Natural killer cell treated with Interleukin-12 subunit alpha and Interleukin-12 subunit beta and Interleukin-15 and Interleukin-18, amount 100 ng/mL, for 72 hours (primary cell): ENCODE measurements around the gene CADM1. TPM values are rescaled to one million over a fixed set of nuclear protein-coding genes. Genes with fewer than 3 reads are reported as not detected.

ENCODE experiments used
- ATAC-seq, 2 donors: fragments of 150-1000 bp; cut with Tn5 transposase in 1 of 2; sonication (Bioruptor Pico), chemical (Tn5 transposase) in 1 of 2; 2 replicates each; pipeline ENCODE4 v1.10.0; 2021
- DNase-seq: peaks from one replicate; pipeline ENCODE4 v3.0.0; 2022; ENCODE audit warnings: low spot score
- H3K27ac Mint-ChIP-seq, 2 donors: 1 replicate in 1 of 2; 2 replicates in 1 of 2; pipeline ENCODE4 v1.8.0; 2022; ENCODE audit warnings: mixed read lengths in 2 of 2, mild to moderate bottlenecking in 1 of 2, moderate library complexity in 1 of 2
- H3K27me3 Mint-ChIP-seq, 2 donors: 1 replicate in 1 of 2; 2 replicates in 1 of 2; pipeline ENCODE4 v1.8.0; 2022; ENCODE audit warnings: mixed read lengths in 2 of 2
- H3K36me3 Mint-ChIP-seq: one replicate; pipeline ENCODE4 v1.8.0; 2022; ENCODE audit warnings: mixed read lengths
- H3K4me1 Mint-ChIP-seq, 2 donors: 1 replicate in 1 of 2; 2 replicates in 1 of 2; pipeline ENCODE4 v1.8.0; 2022; ENCODE audit warnings: low read depth in 2 of 2, mixed read lengths in 2 of 2, mild to moderate bottlenecking in 1 of 2
- H3K4me3 Mint-ChIP-seq: one replicate; pipeline ENCODE4 v1.8.0; 2022; ENCODE audit warnings: mixed read lengths
- H3K9me3 Mint-ChIP-seq: 2 replicates; pipeline ENCODE4 v1.8.0; 2022; ENCODE audit warnings: mixed read lengths
- total RNA-seq, 2 donors: library from RNA; stranded (reverse); gene quantifications; one replicate each; pipeline ENCODE4 v1.2.3, GENCODE V29; 2022

The CADM1 gene
- total RNA-seq, 2 donors from 2014 or later, result 0.50 to 1.0 TPM

GRCh38 chr11:115352805-115353485 is 151.3 kb downstream of the CADM1 start:
- no peak overlapping the region for H3K27ac Mint-ChIP-seq
- DNase-seq, result no peak
- H3K4me3 Mint-ChIP-seq, result no peak overlapping the region
- no peak for ATAC-seq
- no peaks in the 10 kb centered on the region for H3K4me1 Mint-ChIP-seq
- H3K27me3 Mint-ChIP-seq, result peaks cover 16 to 35% of the 10 kb centered on the region in 2 donors
- no peaks in the 10 kb centered on the region for H3K9me3 Mint-ChIP-seq
- H3K36me3 Mint-ChIP-seq, result no peaks in the 10 kb centered on the region

- Mint-ChIP-seq H3K27me3 (peaks cover 13 to 33% of the 10 kb centered on the region in 2 donors), H3K36me3 (no peaks in the 10 kb centered on the region), H3K9me3 (no peaks in the 10 kb centered on the region), H3K27ac (no peak overlapping the region), H3K4me1 (no peaks in the 10 kb centered on the region), H3K4me3 (no peak overlapping the region)
- ATAC-seq, result no peak
- no peak for DNase-seq
Measured at GRCh38 chr11:115349335-115350017, 154.7 kb downstream of the CADM1 start.

- no peaks in the 10 kb centered on the region for H3K9me3 Mint-ChIP-seq
- no peaks in the 10 kb centered on the region for H3K36me3 Mint-ChIP-seq
- ATAC-seq (no peak), DNase-seq (no peak)
- no peak overlapping the region for H3K4me3 Mint-ChIP-seq
- no peaks in the 10 kb centered on the region for H3K4me1 Mint-ChIP-seq
- H3K27ac Mint-ChIP-seq, result no peak overlapping the region
- peaks cover 19 to 34% of the 10 kb centered on the region in 2 donors for H3K27me3 Mint-ChIP-seq
Measured at GRCh38 chr11:115348416-115348815, 155.8 kb downstream of the CADM1 start.

- H3K4me3 Mint-ChIP-seq, result no peak overlapping the region
- H3K4me1 Mint-ChIP-seq, result no peaks in the 10 kb centered on the region
- peaks cover 19 to 33% of the 10 kb centered on the region in 2 donors for H3K27me3 Mint-ChIP-seq
- no peaks in the 10 kb centered on the region for H3K9me3 Mint-ChIP-seq
- H3K27ac Mint-ChIP-seq, result no peak overlapping the region
- H3K36me3 Mint-ChIP-seq, result no peaks in the 10 kb centered on the region
- ATAC-seq, result no peak
- DNase-seq, result no peak
Measured at GRCh38 chr11:115347106-115347505, 157.1 kb downstream of the CADM1 start.

- Mint-ChIP-seq H3K4me3 (no peak overlapping the region), H3K9me3 (no peaks in the 10 kb centered on the region), H3K4me1 (no peaks in the 10 kb centered on the region), H3K27ac (no peak overlapping the region), H3K36me3 (no peaks in the 10 kb centered on the region), H3K27me3 (peaks cover 19 to 24% of the 10 kb centered on the region in 2 donors)
- DNase-seq (no peak), ATAC-seq (no peak)
Measured at GRCh38 chr11:115345840-115346239, 158.4 kb downstream of the CADM1 start.

- no peak for ATAC-seq
- H3K4me1 Mint-ChIP-seq, result no peaks in the 10 kb centered on the region
- H3K36me3 Mint-ChIP-seq, result no peaks in the 10 kb centered on the region
Measured at GRCh38 chr11:115345361-115345760, 158.9 kb downstream of the CADM1 start.

GRCh38 chr11:115344846-115345245 is 159.4 kb downstream of the CADM1 start:
- no peak for ATAC-seq
- no peak overlapping the region for H3K4me3 Mint-ChIP-seq
- H3K36me3 Mint-ChIP-seq, result no peaks in the 10 kb centered on the region

More at GRCh38 chr11:115345361-115345760, 158.9 kb downstream of the CADM1 start:
- H3K9me3 Mint-ChIP-seq, result no peaks in the 10 kb centered on the region
- no peak for DNase-seq
- peaks cover 19 to 24% of the 10 kb centered on the region in 2 donors for H3K27me3 Mint-ChIP-seq
- no peak overlapping the region for H3K4me3 Mint-ChIP-seq
- no peak overlapping the region for H3K27ac Mint-ChIP-seq

GRCh38 chr11:115342142-115342541 is 162.1 kb downstream of the CADM1 start:
- no peaks in the 10 kb centered on the region for H3K9me3 Mint-ChIP-seq
- H3K4me3 Mint-ChIP-seq, result no peak overlapping the region

More at GRCh38 chr11:115344846-115345245, 159.4 kb downstream of the CADM1 start:
- Mint-ChIP-seq H3K27ac (no peak overlapping the region), H3K9me3 (no peaks in the 10 kb centered on the region), H3K27me3 (peaks cover 15 to 19% of the 10 kb centered on the region in 2 donors), H3K4me1 (no peaks in the 10 kb centered on the region)
- no peak for DNase-seq

GRCh38 chr11:115340874-115341273 is 163.3 kb downstream of the CADM1 start:
- DNase-seq (no peak), ATAC-seq (no peak)
- Mint-ChIP-seq H3K9me3 (no peaks in the 10 kb centered on the region), H3K27ac (no peak overlapping the region), H3K27me3 (peaks cover 11 to 24% of the 10 kb centered on the region in 2 donors), H3K4me1 (no peaks in the 10 kb centered on the region), H3K36me3 (no peaks in the 10 kb centered on the region), H3K4me3 (no peak overlapping the region)

More at GRCh38 chr11:115342142-115342541, 162.1 kb downstream of the CADM1 start:
- no peak overlapping the region for H3K27ac Mint-ChIP-seq
- ATAC-seq (no peak), DNase-seq (no peak)
- peaks cover 11 to 22% of the 10 kb centered on the region in 2 donors for H3K27me3 Mint-ChIP-seq
- no peaks in the 10 kb centered on the region for H3K4me1 Mint-ChIP-seq
- H3K36me3 Mint-ChIP-seq, result no peaks in the 10 kb centered on the region

- Mint-ChIP-seq H3K4me3 (no peak overlapping the region), H3K4me1 (no peaks in the 10 kb centered on the region), H3K36me3 (no peaks in the 10 kb centered on the region), H3K27me3 (peaks cover 0 to 11% of the 10 kb centered on the region in 2 donors), H3K9me3 (no peaks in the 10 kb centered on the region), H3K27ac (no peak overlapping the region)
- DNase-seq, result no peak
- no peak for ATAC-seq
Measured at GRCh38 chr11:115338476-115338875, 165.7 kb downstream of the CADM1 start.

- Mint-ChIP-seq H3K27me3 (peaks cover 0 to 11% of the 10 kb centered on the region in 2 donors), H3K4me3 (no peak overlapping the region), H3K27ac (no peak overlapping the region), H3K4me1 (no peaks in the 10 kb centered on the region), H3K36me3 (no peaks in the 10 kb centered on the region), H3K9me3 (no peaks in the 10 kb centered on the region)
- no peak for ATAC-seq
- DNase-seq, result no peak
Measured at GRCh38 chr11:115334932-115335788, 169.1 kb downstream of the CADM1 start.

- Mint-ChIP-seq H3K9me3 (no peaks in the 10 kb centered on the region), H3K4me1 (no peaks in the 10 kb centered on the region), H3K27ac (no peak overlapping the region), H3K4me3 (no peak overlapping the region), H3K36me3 (no peaks in the 10 kb centered on the region), H3K27me3 (peaks cover 0 to 11% of the 10 kb centered on the region in 2 donors)
- DNase-seq, result no peak
- ATAC-seq, result no peak
Measured at GRCh38 chr11:115333949-115334348, 170.3 kb downstream of the CADM1 start.

- Mint-ChIP-seq H3K9me3 (no peaks in the 10 kb centered on the region), H3K27me3 (peaks cover 0 to 12% of the 10 kb centered on the region in 2 donors), H3K4me1 (no peaks in the 10 kb centered on the region), H3K4me3 (no peak overlapping the region), H3K27ac (no peak overlapping the region), H3K36me3 (no peaks in the 10 kb centered on the region)
- no peak for DNase-seq
- ATAC-seq, result no peak
Measured at GRCh38 chr11:115333121-115333520, 171.1 kb downstream of the CADM1 start.
